Suprapubic skin (tissue), 4 donors: ENCODE data around the gene HEPACAM. TPM values are rescaled to one million over a fixed set of nuclear protein-coding genes. Genes with fewer than 3 reads are reported as not detected.

ENCODE experiments used
- DNase-seq, 2 donors: peaks; one replicate each; pipeline ENCODE4 v3.0.0-alpha.2; 2019; ENCODE audit warnings: low spot score in 2 of 2
- H3K27ac ChIP-seq: fragments of 200-600 bp; sonication (generic); one replicate; pipeline ENCODE4 v1.5.1; 2019
- H3K27me3 ChIP-seq: fragments of 200-600 bp; sonication (generic); one replicate; pipeline ENCODE4 v1.5.1; 2019
- H3K36me3 ChIP-seq: fragments of 200-600 bp; sonication (generic); one replicate; pipeline ENCODE4 v1.5.1; 2019
- H3K4me1 ChIP-seq: fragments of 200-600 bp; sonication (generic); one replicate; pipeline ENCODE4 v1.5.1; 2019
- H3K4me3 ChIP-seq: fragments of 200-600 bp; sonication (generic); one replicate; pipeline ENCODE4 v1.5.1; 2019; ENCODE audit warnings: mild to moderate bottlenecking
- H3K9me3 ChIP-seq: fragments of 200-600 bp; sonication (generic); one replicate; pipeline ENCODE4 v1.5.1; 2019
- EP300 ChIP-seq: sonication (generic); formaldehyde crosslinking; IDR thresholded peaks from one replicate; pipeline ENCODE4 v1.6.1; 2017; ENCODE audit warnings: antibody characterized with exemption
- POLR2A ChIP-seq, 2 donors: fragments of 450-650 bp; IDR thresholded peaks; one replicate each; pipeline ENCODE4 v1.6.1; 2017; ENCODE audit warnings: antibody characterized with exemption in 2 of 2, mild to moderate bottlenecking in 2 of 2, moderate library complexity in 2 of 2
- POLR2AphosphoS5 ChIP-seq, 3 donors: sonication (generic); formaldehyde crosslinking; IDR thresholded peaks; one replicate each; pipeline ENCODE4 v1.6.1; 2017; ENCODE audit warnings: antibody characterized with exemption in 3 of 3
- WGBS: methylation state at CpG from one replicate; pipeline ENCODE4 v1.1.5; 2018; 5-methylcytosine and 5-hydroxymethylcytosine counted together
- total RNA-seq, 4 donors: library from RNA; depleted of rRNA; stranded (reverse); fragments of >200 nt; gene quantifications; one replicate each; pipeline ENCODE4 v1.1.0, GENCODE V29; 2016
- TF ChIP-seq, protein P1 (sequence below), 2 donors: fragments of 200-600 bp in 1 of 2; fragments of 450-650 bp in 1 of 2; sonication (generic) in 1 of 2; IDR thresholded peaks; one replicate each; pipeline ENCODE4 v1.5.1; 2016 to 2019; ENCODE audit warnings: antibody characterized with exemption in 2 of 2, mild to moderate bottlenecking in 1 of 2, moderate library complexity in 1 of 2

HEPACAM gene
- total RNA-seq, 4 donors from 2014 or later = 0.72 to 1.4 (median 0.89) TPM; not detected in 1

DNA sequence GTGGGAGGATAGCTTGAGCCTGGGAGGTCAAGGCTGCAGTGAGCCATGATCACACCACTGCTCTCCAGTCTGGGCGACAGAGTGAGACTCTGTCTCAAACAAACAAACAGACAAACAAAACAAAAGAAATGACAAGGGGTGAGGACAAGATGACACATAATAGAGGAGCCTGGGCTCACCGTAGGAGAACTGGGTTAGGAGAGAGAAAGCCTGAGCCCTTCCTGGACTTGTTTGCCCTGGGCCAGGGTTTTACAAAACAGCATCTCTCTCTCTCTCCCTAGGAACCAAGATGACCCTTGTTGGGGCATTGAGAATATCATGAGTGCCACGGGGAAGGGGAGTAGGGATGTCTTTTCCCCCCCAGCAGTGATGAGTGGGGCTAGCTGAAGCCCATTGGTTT is 54.9 kb downstream of the HEPACAM start:
- Histone ChIP-seq H3K27ac (no peak overlapping the region), H3K27me3 (peaks cover 1% of the 10 kb centered on the region), H3K4me1 (peaks cover 14% of the 10 kb centered on the region), H3K4me3 (no peak overlapping the region), H3K36me3 (no peaks in the 10 kb centered on the region), H3K9me3 (no peaks in the 10 kb centered on the region)
- DNase-seq = peak in 1 of 2 donors; percentile 7
- no peak for TF ChIP-seq POLR2AphosphoS5 (IDR thresholded peaks at IDR 0.05)
- TF ChIP-seq POLR2A (IDR thresholded peaks at IDR 0.05) = no peak
- TF ChIP-seq EP300 = no peak
- TF ChIP-seq, protein P1, sequence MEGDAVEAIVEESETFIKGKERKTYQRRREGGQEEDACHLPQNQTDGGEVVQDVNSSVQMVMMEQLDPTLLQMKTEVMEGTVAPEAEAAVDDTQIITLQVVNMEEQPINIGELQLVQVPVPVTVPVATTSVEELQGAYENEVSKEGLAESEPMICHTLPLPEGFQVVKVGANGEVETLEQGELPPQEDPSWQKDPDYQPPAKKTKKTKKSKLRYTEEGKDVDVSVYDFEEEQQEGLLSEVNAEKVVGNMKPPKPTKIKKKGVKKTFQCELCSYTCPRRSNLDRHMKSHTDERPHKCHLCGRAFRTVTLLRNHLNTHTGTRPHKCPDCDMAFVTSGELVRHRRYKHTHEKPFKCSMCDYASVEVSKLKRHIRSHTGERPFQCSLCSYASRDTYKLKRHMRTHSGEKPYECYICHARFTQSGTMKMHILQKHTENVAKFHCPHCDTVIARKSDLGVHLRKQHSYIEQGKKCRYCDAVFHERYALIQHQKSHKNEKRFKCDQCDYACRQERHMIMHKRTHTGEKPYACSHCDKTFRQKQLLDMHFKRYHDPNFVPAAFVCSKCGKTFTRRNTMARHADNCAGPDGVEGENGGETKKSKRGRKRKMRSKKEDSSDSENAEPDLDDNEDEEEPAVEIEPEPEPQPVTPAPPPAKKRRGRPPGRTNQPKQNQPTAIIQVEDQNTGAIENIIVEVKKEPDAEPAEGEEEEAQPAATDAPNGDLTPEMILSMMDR (IDR thresholded peaks at IDR 0.05) = no peak
- WGBS = 74% methylated on average over 3 of the region's 3 CpGs

DNA sequence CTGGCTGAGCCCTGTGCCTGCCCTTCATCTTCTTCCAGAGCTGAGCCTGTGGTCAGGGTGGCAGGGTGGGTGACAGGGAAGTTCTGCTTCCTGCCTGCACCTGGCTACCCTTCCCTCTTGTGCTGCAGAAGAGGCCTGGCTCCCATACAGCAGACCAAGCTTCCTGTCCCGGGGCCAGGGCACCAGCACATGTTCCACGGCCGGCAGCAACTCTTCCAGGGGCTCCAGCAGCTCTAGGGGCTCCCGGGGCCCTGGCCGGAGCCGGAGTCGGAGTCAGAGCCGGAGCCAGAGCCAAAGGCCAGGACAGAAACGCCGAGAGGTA is 55.6 kb downstream of the HEPACAM start:
- 69% methylated on average over 7 of the region's 10 CpGs for WGBS

GRCh38 chr11:124879493-124880289 is 56.2 kb downstream of the HEPACAM start:
- Histone ChIP-seq H3K4me1 (peaks cover 19% of the 10 kb centered on the region), H3K27ac (no peak overlapping the region), H3K36me3 (no peaks in the 10 kb centered on the region), H3K4me3 (no peak overlapping the region), H3K27me3 (peaks cover 10% of the 10 kb centered on the region), H3K9me3 (no peaks in the 10 kb centered on the region)
- DNase-seq = peak in 1 of 2 donors; percentile 73
- no peak for TF ChIP-seq POLR2AphosphoS5 (IDR thresholded peaks at IDR 0.05)
- 87% methylated on average over 9 of the region's 16 CpGs for WGBS

More for the DNA sequence above, 55.6 kb downstream of the HEPACAM start:
- Histone ChIP-seq H3K4me1 (peaks cover 19% of the 10 kb centered on the region), H3K27ac (no peak overlapping the region), H3K27me3 (peaks cover 9% of the 10 kb centered on the region), H3K36me3 (no peaks in the 10 kb centered on the region), H3K4me3 (no peak overlapping the region), H3K9me3 (no peaks in the 10 kb centered on the region)
- TF ChIP-seq, protein P1 (IDR thresholded peaks at IDR 0.05) = no peak
- no peak for TF ChIP-seq POLR2AphosphoS5 (IDR thresholded peaks at IDR 0.05)
- no peak for TF ChIP-seq POLR2A (IDR thresholded peaks at IDR 0.05)
- TF ChIP-seq EP300 = no peak
- DNase-seq = peak in 1 of 2 donors; percentile 69

DNA sequence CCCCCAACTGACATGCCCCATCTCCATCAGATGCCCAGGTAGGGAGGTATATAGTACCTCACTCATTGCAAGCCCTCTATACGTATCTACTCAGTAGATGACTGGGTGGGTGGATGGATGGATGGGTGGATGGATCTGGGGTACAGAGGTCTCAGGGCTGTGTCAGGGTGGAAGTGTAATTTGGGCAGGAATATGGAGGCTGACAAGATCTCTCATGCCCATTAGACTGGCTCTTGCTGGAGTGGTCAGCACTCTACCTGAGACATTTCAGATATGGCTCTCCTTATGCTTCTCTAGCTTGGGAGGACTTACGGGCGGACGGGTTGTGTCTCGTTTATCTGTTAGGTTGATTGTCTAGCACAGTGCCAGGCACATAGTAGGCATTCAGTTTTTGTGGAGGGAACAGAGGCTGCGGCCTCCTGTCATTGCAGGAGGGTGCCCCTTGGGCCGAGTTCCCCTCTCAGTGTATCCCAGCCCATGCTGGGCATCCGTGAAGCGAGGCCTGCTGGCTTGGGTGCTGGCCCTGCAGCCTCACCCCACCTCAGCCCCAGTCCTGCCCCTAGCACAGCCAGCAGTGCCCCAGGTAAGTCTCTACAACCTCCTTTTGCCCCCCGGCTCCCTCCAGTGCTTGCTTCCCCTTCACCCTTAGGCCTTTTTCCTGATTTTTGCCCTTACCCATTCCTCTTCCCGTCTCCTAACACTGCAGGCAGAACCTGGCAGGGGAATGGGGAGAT is 56.9 kb downstream of the HEPACAM start:
- Histone ChIP-seq H3K36me3 (no peaks in the 10 kb centered on the region), H3K27ac (no peak overlapping the region), H3K9me3 (no peaks in the 10 kb centered on the region), H3K4me3 (no peak overlapping the region), H3K4me1 (peaks cover 19% of the 10 kb centered on the region), H3K27me3 (peaks cover 13% of the 10 kb centered on the region)
- 87% methylated on average over 11 of the region's 11 CpGs for WGBS
- TF ChIP-seq POLR2A (IDR thresholded peaks at IDR 0.05) (no peak), EP300 (no peak), POLR2AphosphoS5 (IDR thresholded peaks at IDR 0.05) (no peak)
- TF ChIP-seq, protein P1 (IDR thresholded peaks at IDR 0.05) = no peak
- peak in 1 of 2 donors; percentile 50 for DNase-seq

DNA sequence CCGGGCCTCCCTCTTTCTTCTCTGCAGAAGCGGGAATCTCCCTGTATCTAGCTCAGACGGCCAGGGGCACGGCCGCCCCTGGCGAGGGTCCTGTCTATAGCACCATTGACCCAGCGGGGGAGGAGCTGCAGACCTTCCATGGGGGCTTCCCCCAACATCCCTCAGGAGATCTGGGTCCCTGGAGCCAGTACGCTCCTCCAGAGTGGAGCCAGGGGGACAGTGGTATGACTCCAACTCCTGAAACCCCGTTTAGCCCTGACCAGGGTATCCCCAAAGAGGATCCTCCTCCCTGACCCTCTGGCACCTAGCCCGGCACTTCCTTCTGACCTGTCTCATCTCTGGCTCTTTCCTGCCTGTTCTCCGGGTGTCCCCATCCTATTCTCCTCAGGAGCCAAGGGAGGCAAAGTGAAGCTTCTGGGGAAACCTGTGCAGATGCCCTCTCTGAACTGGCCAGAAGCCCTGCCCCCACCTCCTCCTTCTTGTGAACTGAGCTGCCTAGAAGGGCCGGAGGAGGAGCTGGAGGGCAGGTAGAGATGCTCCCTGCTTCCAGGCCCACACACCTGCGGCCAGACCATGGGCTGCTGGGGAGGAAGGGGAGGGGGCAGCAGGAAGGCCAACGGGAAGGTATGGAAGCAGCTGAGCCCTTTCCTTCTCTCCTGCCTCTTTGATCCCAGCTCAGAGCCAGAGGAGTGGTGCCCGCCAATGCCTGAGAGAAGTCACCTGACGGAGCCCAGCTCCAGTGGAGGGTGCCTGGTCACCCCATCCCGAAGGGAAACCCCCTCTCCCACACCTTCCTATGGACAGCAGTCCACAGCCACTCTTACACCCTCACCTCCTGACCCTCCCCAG is 57.7 kb downstream of the HEPACAM start:
- TF ChIP-seq POLR2AphosphoS5 (IDR thresholded peaks at IDR 0.05) (no peak), EP300 (no peak), POLR2A (IDR thresholded peaks at IDR 0.05) (no peak)
- TF ChIP-seq, protein P1 (IDR thresholded peaks at IDR 0.05) = no peak
- Histone ChIP-seq H3K27ac (no peak overlapping the region), H3K4me1 (peaks cover 19% of the 10 kb centered on the region), H3K36me3 (no peaks in the 10 kb centered on the region), H3K4me3 (no peak overlapping the region), H3K27me3 (peaks cover 18% of the 10 kb centered on the region), H3K9me3 (no peaks in the 10 kb centered on the region)
- DNase-seq = peak in 1 of 2 donors; percentile 75
- WGBS = 80% methylated on average over 15 of the region's 17 CpGs
